HEK293 (cell line): ENCODE results near the gene CLIP1.

ENCODE experiments used
- CTCF ChIA-PET: fragments of 350-600 bp; formaldehyde crosslinking; extraction: SDS; loops from one replicate; lab custom pipeline; 2021; ENCODE audit warnings: antibody characterized with exemption; lab: Yijun Ruan, JAX
- POLR2A ChIA-PET: fragments of 300-600 bp; formaldehyde crosslinking; extraction: SDS; loops from one replicate; lab custom pipeline; 2020; ENCODE audit warnings: antibody characterized with exemption, inconsistent platforms; lab: Yijun Ruan, JAX
- H3K27ac ChIP-seq: fragments of 200-500 bp; sonication (Bioruptor generic); 2 replicates; pipeline ENCODE4 v1.5.1; 2014; ENCODE audit warnings: low read depth, low read length, control low read depth, inconsistent platforms; ENCODE audit errors: extremely low read depth
- H3K36me3 ChIP-seq, 2 experiments: fragments of 200-500 bp in 1 of 2; sonication (Bioruptor generic) in 1 of 2; 1 replicate in 1 of 2; 2 replicates in 1 of 2; pipeline ENCODE4 v1.5.1; 2014 to 2017; ENCODE audit warnings: inconsistent platforms in 2 of 2, low read length in 2 of 2; ENCODE audit not compliant: control insufficient read depth in 2 of 2, insufficient read depth in 1 of 2
- H3K4me1 ChIP-seq: fragments of 200-500 bp; sonication (Bioruptor generic); 2 replicates; pipeline ENCODE4 v1.5.1; 2014; ENCODE audit warnings: mild to moderate bottlenecking, low read length, inconsistent platforms; ENCODE audit not compliant: control insufficient read depth, insufficient read depth
- H3K4me3 ChIP-seq: 2 replicates; pipeline ENCODE4 v1.5.1; 2011; ENCODE audit warnings: low read depth, mild to moderate bottlenecking, control low read depth, low read length, moderate library complexity
- H3K9me3 ChIP-seq: fragments of 200-500 bp; sonication (Bioruptor generic); 2 replicates; pipeline ENCODE4 v1.5.1; 2014; ENCODE audit warnings: low read depth, low read length, inconsistent platforms; ENCODE audit not compliant: control insufficient read depth, insufficient read depth
- IKZF3 ChIP-seq: fragments of 450-650 bp; IDR thresholded peaks from 2 replicates; pipeline ENCODE4 v1.5.0; 2018; ENCODE audit warnings: missing biosample characterization, mild to moderate bottlenecking, missing genetic modification characterization, moderate library complexity
- INSM2 ChIP-seq: fragments of 450-650 bp; formaldehyde crosslinking; IDR thresholded peaks from 2 replicates; pipeline ENCODE4 v1.5.1; 2016; ENCODE audit warnings: missing biosample characterization, missing genetic modification characterization
- OSR2 ChIP-seq: fragments of 450-650 bp; formaldehyde crosslinking; IDR thresholded peaks from 2 replicates; pipeline ENCODE4 v1.5.1; 2016; ENCODE audit warnings: missing biosample characterization, missing genetic modification characterization
- SP3 ChIP-seq: fragments of 450-650 bp; formaldehyde crosslinking; IDR thresholded peaks from 2 replicates; pipeline ENCODE4 v1.5.1; 2016; ENCODE audit warnings: missing biosample characterization, missing genetic modification characterization
- SP7 ChIP-seq: fragments of 450-650 bp; formaldehyde crosslinking; IDR thresholded peaks from 2 replicates; pipeline ENCODE4 v1.5.1; 2016; ENCODE audit warnings: missing biosample characterization, missing genetic modification characterization
- TCF7L2 ChIP-seq: IDR thresholded peaks from 2 replicates; pipeline ENCODE4 v1.6.1; 2011; ENCODE audit warnings: low read depth, mild to moderate bottlenecking, inconsistent platforms, low read length, moderate library complexity, borderline replicate concordance
- ZBTB21 ChIP-seq: fragments of 450-650 bp; formaldehyde crosslinking; IDR thresholded peaks from 2 replicates; pipeline ENCODE4 v1.5.1; 2017; ENCODE audit warnings: missing biosample characterization, missing genetic modification characterization
- ZBTB44 ChIP-seq: fragments of 450-650 bp; IDR thresholded peaks from 2 replicates; pipeline ENCODE4 v1.5.1; 2018; ENCODE audit warnings: missing biosample characterization, mild to moderate bottlenecking, missing genetic modification characterization
- ZBTB6 ChIP-seq: fragments of 450-650 bp; formaldehyde crosslinking; IDR thresholded peaks from 2 replicates; pipeline ENCODE4 v1.5.1; 2017; ENCODE audit warnings: missing biosample characterization, missing genetic modification characterization
- ZEB2 ChIP-seq: fragments of 450-650 bp; formaldehyde crosslinking; IDR thresholded peaks from 2 replicates; pipeline ENCODE4 v1.5.1; 2016; ENCODE audit warnings: missing biosample characterization, missing genetic modification characterization
- ZFP69B ChIP-seq: fragments of 450-650 bp; formaldehyde crosslinking; IDR thresholded peaks from 2 replicates; pipeline ENCODE4 v1.5.1; 2016; ENCODE audit warnings: missing biosample characterization, missing genetic modification characterization
- ZNF274 ChIP-seq, 2 experiments: fragments of 200-500 bp in 1 of 2; fragments of 450-650 bp in 1 of 2; sonication (Bioruptor generic) in 1 of 2; formaldehyde crosslinking in 1 of 2; IDR thresholded peaks; 2 replicates each; pipeline versions ENCODE4 v1.5.1 to v1.6.1; 2014 to 2016; ENCODE audit warnings: borderline replicate concordance in 1 of 2, inconsistent platforms in 1 of 2, low read length in 1 of 2, missing biosample characterization in 1 of 2, missing genetic modification characterization in 1 of 2
- ZNF335 ChIP-seq: fragments of 450-650 bp; formaldehyde crosslinking; conservative IDR thresholded peaks from 2 replicates; pipeline ENCODE4 v1.5.1; 2016; ENCODE audit warnings: missing biosample characterization, missing genetic modification characterization
- ZNF366 ChIP-seq: fragments of 450-650 bp; formaldehyde crosslinking; conservative IDR thresholded peaks from 2 replicates; pipeline ENCODE4 v1.5.1; 2016; ENCODE audit warnings: missing biosample characterization, missing genetic modification characterization
- ZNF391 ChIP-seq: fragments of 450-650 bp; formaldehyde crosslinking; IDR thresholded peaks from 2 replicates; pipeline ENCODE4 v1.5.1; 2016; ENCODE audit warnings: low read depth, missing biosample characterization, missing genetic modification characterization, borderline replicate concordance
- ZNF501 ChIP-seq: fragments of 450-650 bp; formaldehyde crosslinking; IDR thresholded peaks from 2 replicates; pipeline ENCODE4 v1.5.1; 2016; ENCODE audit warnings: missing biosample characterization, missing genetic modification characterization
- ZNF549 ChIP-seq: fragments of 450-650 bp; IDR thresholded peaks from 2 replicates; pipeline ENCODE4 v1.5.1; 2018; ENCODE audit warnings: missing biosample characterization, missing genetic modification characterization, mild to moderate bottlenecking, inconsistent platforms, moderate library complexity
- ZNF558 ChIP-seq: fragments of 450-650 bp; formaldehyde crosslinking; IDR thresholded peaks from 2 replicates; pipeline ENCODE4 v1.5.1; 2016; ENCODE audit warnings: missing biosample characterization, missing genetic modification characterization
- ZNF629 ChIP-seq: fragments of 450-650 bp; formaldehyde crosslinking; IDR thresholded peaks from 2 replicates; pipeline ENCODE4 v1.5.1; 2017; ENCODE audit warnings: missing biosample characterization, missing genetic modification characterization
- ZNF660 ChIP-seq: fragments of 450-650 bp; IDR thresholded peaks from 2 replicates; pipeline ENCODE4 v1.5.1; 2018; ENCODE audit warnings: missing biosample characterization, mild to moderate bottlenecking, missing genetic modification characterization
- ZSCAN4 ChIP-seq: fragments of 450-650 bp; formaldehyde crosslinking; IDR thresholded peaks from 2 replicates; pipeline ENCODE4 v1.5.1; 2017; ENCODE audit warnings: missing biosample characterization, missing genetic modification characterization
- TF ChIP-seq, protein P1 (sequence below): fragments of 450-650 bp; formaldehyde crosslinking; IDR thresholded peaks from 2 replicates; pipeline ENCODE4 v1.5.1; 2016; ENCODE audit warnings: missing biosample characterization, missing genetic modification characterization, low read depth
- TF ChIP-seq, protein P2 (sequence below): fragments of 450-650 bp; formaldehyde crosslinking; IDR thresholded peaks from 2 replicates; pipeline ENCODE4 v1.5.1; 2016; ENCODE audit warnings: missing biosample characterization, missing genetic modification characterization

CLIP1 gene

GRCh38 chr12:122395319-122395718 lies 27.1 kb downstream of the CLIP1 start:
- ChIA-PET POLR2A (interaction anchor here (0.6 to 1.4 kb wide), 4 partner anchors 16 to 76 kb away, joined by 3 to 6 read pairs (median 4); no protein-coding TSS in a partner anchor), CTCF (interaction anchor here (0.5 to 8.8 kb wide), 5 partner anchors 24 to 101 kb away, joined by 3 to 156 read pairs (median 3); no protein-coding TSS in a partner anchor)
- H3K9me3 ChIP-seq, result no peaks in the 10 kb centered on the region

More at GRCh38 chr12:122395319-122395718, 27.1 kb downstream of the CLIP1 start:
- Histone ChIP-seq H3K4me1 (peaks cover 3% of the 10 kb centered on the region; the same call in 1 of the 2 replicates), H3K36me3 (no peaks in the 10 kb centered on the region; a peak in 1 of 3 replicates), H3K27ac (no peak overlapping the region), H3K4me3 (no peak overlapping the region)
- peak; percentile 42; the same call in 1 of the 2 replicates for TF ChIP-seq ZNF558
- 0 out of 2 replicates have a peak, but pooled peaks have one; percentile 43 for TF ChIP-seq ZFP69B
- TF ChIP-seq, protein P1, sequence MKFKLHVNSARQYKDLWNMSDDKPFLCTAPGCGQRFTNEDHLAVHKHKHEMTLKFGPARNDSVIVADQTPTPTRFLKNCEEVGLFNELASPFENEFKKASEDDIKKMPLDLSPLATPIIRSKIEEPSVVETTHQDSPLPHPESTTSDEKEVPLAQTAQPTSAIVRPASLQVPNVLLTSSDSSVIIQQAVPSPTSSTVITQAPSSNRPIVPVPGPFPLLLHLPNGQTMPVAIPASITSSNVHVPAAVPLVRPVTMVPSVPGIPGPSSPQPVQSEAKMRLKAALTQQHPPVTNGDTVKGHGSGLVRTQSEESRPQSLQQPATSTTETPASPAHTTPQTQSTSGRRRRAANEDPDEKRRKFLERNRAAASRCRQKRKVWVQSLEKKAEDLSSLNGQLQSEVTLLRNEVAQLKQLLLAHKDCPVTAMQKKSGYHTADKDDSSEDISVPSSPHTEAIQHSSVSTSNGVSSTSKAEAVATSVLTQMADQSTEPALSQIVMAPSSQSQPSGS (tag by site-specific recombination), result peak; percentile 91
- 0 out of 2 replicates have a peak, but pooled peaks have one; percentile 15 for TF ChIP-seq OSR2 (tag by site-specific recombination)
- TF ChIP-seq ZNF391 (tag by site-specific recombination), result no peak
- TF ChIP-seq ZEB2 (tag by site-specific recombination), result peak; percentile 68
- no peak for TF ChIP-seq TCF7L2
- TF ChIP-seq SP3 (tag by site-specific recombination), result 0 out of 2 replicates have a peak, but pooled peaks have one; percentile 17
- peak; percentile 97 for TF ChIP-seq ZNF660 (tag by site-specific recombination)
- TF ChIP-seq ZNF335 (tag by site-specific recombination), result peak; percentile 70
- no peak for TF ChIP-seq ZBTB6 (tag by site-specific recombination)
- TF ChIP-seq, protein P2, sequence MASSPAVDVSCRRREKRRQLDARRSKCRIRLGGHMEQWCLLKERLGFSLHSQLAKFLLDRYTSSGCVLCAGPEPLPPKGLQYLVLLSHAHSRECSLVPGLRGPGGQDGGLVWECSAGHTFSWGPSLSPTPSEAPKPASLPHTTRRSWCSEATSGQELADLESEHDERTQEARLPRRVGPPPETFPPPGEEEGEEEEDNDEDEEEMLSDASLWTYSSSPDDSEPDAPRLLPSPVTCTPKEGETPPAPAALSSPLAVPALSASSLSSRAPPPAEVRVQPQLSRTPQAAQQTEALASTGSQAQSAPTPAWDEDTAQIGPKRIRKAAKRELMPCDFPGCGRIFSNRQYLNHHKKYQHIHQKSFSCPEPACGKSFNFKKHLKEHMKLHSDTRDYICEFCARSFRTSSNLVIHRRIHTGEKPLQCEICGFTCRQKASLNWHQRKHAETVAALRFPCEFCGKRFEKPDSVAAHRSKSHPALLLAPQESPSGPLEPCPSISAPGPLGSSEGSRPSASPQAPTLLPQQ (tag by site-specific recombination), result peak; percentile 48; the same call in 1 of the 2 replicates
- TF ChIP-seq ZNF549 (tag by site-specific recombination), result no peak
- peak; percentile 96 for TF ChIP-seq ZBTB21 (tag by site-specific recombination)
- TF ChIP-seq IKZF3 (tag by site-specific recombination), result 0 out of 2 replicates have a peak, but pooled peaks have one; percentile 13
- no peak for TF ChIP-seq ZSCAN4 (tag by site-specific recombination)
- TF ChIP-seq ZNF274 (IDR thresholded peaks at IDR 0.05; ENCODE audit: low read length), result no peak
- TF ChIP-seq ZNF274 (tag by site-specific recombination; IDR thresholded peaks at IDR 0.05; ENCODE audit: borderline replicate concordance), result no peak
- TF ChIP-seq ZNF629 (tag by site-specific recombination), result peak; percentile 98
- peak; percentile 50; the same call in 1 of the 2 replicates for TF ChIP-seq INSM2 (tag by site-specific recombination)
- no peak for TF ChIP-seq ZNF501 (tag by site-specific recombination)
- no peak for TF ChIP-seq ZBTB44 (tag by site-specific recombination)
- TF ChIP-seq SP7 (tag by site-specific recombination), result peak; percentile 14; the same call in 1 of the 2 replicates
- peak; percentile 81 for TF ChIP-seq ZNF366 (tag by site-specific recombination)
